Caco-2 (cell line): ENCODE results near the gene ARID1A. TPM values are rescaled to one million over a fixed set of nuclear protein-coding genes. Genes with fewer than 3 reads are reported as not detected.
A peak's percentile ranks its signal among the peaks of the same experiment; 100 is the strongest.

Experiments used
- BruUV-seq: library from RNA; stranded (reverse); fragments of 400-500 nt; replicated peaks from 2 replicates; lab custom pipeline; 2021; lab: Mats Ljungman, UMichigan
- CTCF ChIA-PET: fragments of 300-600 bp; sonication (Branson Sonifier 250); formaldehyde crosslinking; loops from one replicate; lab custom pipeline; 2022; ENCODE audit warnings: antibody characterized with exemption; lab: Charles Lee
- POLR2A ChIA-PET: fragments of 300-600 bp; sonication (Branson Sonifier 250); formaldehyde crosslinking; loops from one replicate; lab custom pipeline; 2022; ENCODE audit warnings: antibody characterized with exemption; lab: Charles Lee
- DNase-seq, 2 experiments: peaks; one replicate each; pipeline versions ENCODE4 v3.0.0 to v3.0.0-alpha.2; 2020 to 2022
- H3K27me3 ChIP-seq: replicated peaks from 2 replicates; pipeline ENCODE4 v1.6.0; 2011; ENCODE audit warnings: low read length; ENCODE audit not compliant: control insufficient read depth, insufficient read depth
- H3K36me3 ChIP-seq: 2 replicates; pipeline ENCODE4 v1.5.1; 2011; ENCODE audit warnings: low read length; ENCODE audit not compliant: control insufficient read depth, insufficient read depth
- H3K4me1 ChIP-seq: fragments of 250-450 bp; sonication (Bioruptor Pico); 2 replicates; pipeline ENCODE4 v1.5.1; 2020; ENCODE audit warnings: mild to moderate bottlenecking
- H3K4me3 ChIP-seq: 2 replicates; pipeline ENCODE4 v1.5.1; 2011; ENCODE audit warnings: low read depth, mild to moderate bottlenecking, control low read depth, low read length
- H3K9me3 ChIP-seq: fragments of 250-450 bp; sonication (Bioruptor Pico); 2 replicates; pipeline ENCODE4 v1.5.1; 2020; ENCODE audit warnings: mild to moderate bottlenecking, moderate library complexity
- H3K27ac Mint-ChIP-seq: one replicate; pipeline ENCODE4 v1.8.0; 2022; ENCODE audit warnings: mixed read lengths; ENCODE audit not compliant: unreplicated experiment
- H3K27me3 Mint-ChIP-seq: one replicate; pipeline ENCODE4 v1.8.0; 2022; ENCODE audit warnings: mixed read lengths; ENCODE audit not compliant: insufficient read depth, unreplicated experiment
- H3K36me3 Mint-ChIP-seq: one replicate; pipeline ENCODE4 v1.8.0; 2022; ENCODE audit warnings: mild to moderate bottlenecking, mixed read lengths; ENCODE audit not compliant: insufficient read depth, unreplicated experiment
- H3K4me1 Mint-ChIP-seq: one replicate; pipeline ENCODE4 v1.8.0; 2022; ENCODE audit warnings: low read depth, mixed read lengths; ENCODE audit not compliant: unreplicated experiment
- H3K4me3 Mint-ChIP-seq: one replicate; pipeline ENCODE4 v1.8.0; 2022; ENCODE audit warnings: mild to moderate bottlenecking, moderate library complexity, mixed read lengths; ENCODE audit not compliant: unreplicated experiment
- H3K9me3 Mint-ChIP-seq: one replicate; pipeline ENCODE4 v1.8.0; 2022; ENCODE audit warnings: mixed read lengths; ENCODE audit not compliant: unreplicated experiment
- CTCF ChIP-seq, 2 experiments: fragments of 200-600 bp in 1 of 2; IDR thresholded peaks; 1 replicate in 1 of 2; 2 replicates in 1 of 2; pipeline versions ENCODE4 v1.5.1 to v1.8.0; 2011 to 2022; ENCODE audit warnings: antibody characterized with exemption in 1 of 2, control low read depth in 1 of 2, inconsistent platforms in 1 of 2, low read depth in 1 of 2, low read length in 1 of 2, mild to moderate bottlenecking in 1 of 2, moderate library complexity in 1 of 2; ENCODE audit not compliant: insufficient read depth in 1 of 2, severe bottlenecking in 1 of 2, unreplicated experiment in 1 of 2
- intact Hi-C: fragments of 100-400 bp; cut with micrococcal nuclease; formaldehyde crosslinking; loops from one replicate; pipeline ENCODE4 v1.10.0; 2022; ENCODE audit not compliant: unreplicated experiment
- total RNA-seq: library from RNA; stranded (reverse); gene quantifications from 2 replicates; pipeline ENCODE4 v1.2.3, GENCODE V29; 2022

ARID1A gene
- total RNA-seq, 1 experiment from 2014 or later = 66.5 TPM

- intact Hi-C loops = no loop called here
- BruUV-seq = no TSS peak
- no peak for TF ChIP-seq CTCF (IDR thresholded peaks at IDR 0.05; ENCODE audit: insufficient read depth in 1 of 2, low read depth in 1 of 2, low read length in 1 of 2, severe bottlenecking in 1 of 2, unreplicated experiment in 1 of 2)
- no peak for DNase-seq
- ChIA-PET CTCF (no interaction called here), POLR2A (no interaction called here)
- Mint-ChIP-seq H3K36me3 (peaks cover 59% of the 10 kb centered on the region), H3K27me3 (no peaks in the 10 kb centered on the region), H3K27ac (peak overlapping the region; percentile 6), H3K4me1 (peaks cover 19% of the 10 kb centered on the region), H3K4me3 (no peak overlapping the region), H3K9me3 (no peaks in the 10 kb centered on the region)
- H3K36me3 ChIP-seq = no peaks in the 10 kb centered on the region; the same call in 1 of the 2 replicates
- no peaks in the 10 kb centered on the region for H3K27me3 ChIP-seq
- H3K9me3 ChIP-seq = no peaks in the 10 kb centered on the region
- no peaks in the 10 kb centered on the region; the same call in 1 of the 2 replicates for H3K4me1 ChIP-seq
- H3K4me3 ChIP-seq = no peak overlapping the region
Measured at GRCh38 chr1:26744075-26744959, 48.5 kb downstream of the ARID1A start.

- POLR2A ChIA-PET = no interaction called here
- intact Hi-C loops = no loop called here
- TF ChIP-seq CTCF (IDR thresholded peaks at IDR 0.05; ENCODE audit: insufficient read depth in 1 of 2, low read depth in 1 of 2, low read length in 1 of 2, severe bottlenecking in 1 of 2, unreplicated experiment in 1 of 2) = no peak
- no peak overlapping the region for H3K4me3 Mint-ChIP-seq
- H3K9me3 ChIP-seq = no peaks in the 10 kb centered on the region
- peaks cover 11% of the 10 kb centered on the region for H3K4me1 Mint-ChIP-seq
- no peak for DNase-seq
- H3K4me3 ChIP-seq = no peak overlapping the region
- H3K9me3 Mint-ChIP-seq = no peaks in the 10 kb centered on the region
- CTCF ChIA-PET = no interaction called here
- peaks cover 55% of the 10 kb centered on the region for H3K36me3 Mint-ChIP-seq
- H3K27ac Mint-ChIP-seq = no peak overlapping the region
- no peaks in the 10 kb centered on the region; the same call in 1 of the 2 replicates for H3K4me1 ChIP-seq
- no peaks in the 10 kb centered on the region for H3K27me3 Mint-ChIP-seq
- no peaks in the 10 kb centered on the region; the same call in 1 of the 2 replicates for H3K36me3 ChIP-seq
- BruUV-seq = no TSS peak
- H3K27me3 ChIP-seq = no peaks in the 10 kb centered on the region
Measured at GRCh38 chr1:26745191-26745590, 49.4 kb downstream of the ARID1A start.

- Histone ChIP-seq H3K9me3 (no peaks in the 10 kb centered on the region), H3K4me1 (no peaks in the 10 kb centered on the region), H3K27me3 (no peaks in the 10 kb centered on the region), H3K4me3 (no peak overlapping the region), H3K36me3 (no peaks in the 10 kb centered on the region; the same call in 1 of the 2 replicates)
- H3K9me3 Mint-ChIP-seq = no peaks in the 10 kb centered on the region
- H3K27ac Mint-ChIP-seq = no peak overlapping the region
- ChIA-PET POLR2A (interaction anchor here (0.6 kb wide), 1 partner anchor 39 kb away, joined by 3 read pairs; no protein-coding TSS in a partner anchor), CTCF (interaction anchor here (0.6 kb wide), 1 partner anchor 471 kb away, joined by 3 read pairs; no protein-coding TSS in a partner anchor)
- peaks cover 59% of the 10 kb centered on the region for H3K36me3 Mint-ChIP-seq
- no peaks in the 10 kb centered on the region for H3K27me3 Mint-ChIP-seq
- H3K4me1 Mint-ChIP-seq = no peaks in the 10 kb centered on the region
- intact Hi-C loops = no loop called here
- no peak overlapping the region for H3K4me3 Mint-ChIP-seq
- no peak for TF ChIP-seq CTCF (IDR thresholded peaks at IDR 0.05; ENCODE audit: insufficient read depth in 1 of 2, low read depth in 1 of 2, low read length in 1 of 2, severe bottlenecking in 1 of 2, unreplicated experiment in 1 of 2)
- peak in 1 of 2 experiments; percentile 25 for DNase-seq
- no TSS peak for BruUV-seq
Measured at GRCh38 chr1:26747048-26747447, 51.2 kb downstream of the ARID1A start.
